SK-N-MC (cell line): Measurements from ENCODE around the gene SHROOM3.

ENCODE experiments used
- DNase-seq: peaks from one replicate; pipeline ENCODE4 v3.0.0-alpha.2; 2011; ENCODE audit warnings: low read depth, low spot score
- H3K27ac ChIP-seq: fragments of 200-600 bp; sonication (generic); 2 replicates; pipeline ENCODE4 v1.5.1; 2016; ENCODE audit warnings: mixed run types
- H3K36me3 ChIP-seq: fragments of 200-600 bp; sonication (generic); 2 replicates; pipeline ENCODE4 v1.6.1; 2017; ENCODE audit warnings: antibody characterized with exemption, low read length, mixed read lengths; ENCODE audit not compliant: insufficient read depth
- H3K4me3 ChIP-seq: fragments of 200-600 bp; sonication (generic); 2 replicates; pipeline ENCODE4 v1.5.1; 2016
- H3K9ac ChIP-seq: fragments of 200-600 bp; sonication (generic); 2 replicates; pipeline ENCODE4 v1.8.0; 2017; ENCODE audit warnings: mixed run types, mixed read lengths; ENCODE audit not compliant: insufficient read length
- H3K9me3 ChIP-seq: fragments of 200-600 bp; sonication (generic); 2 replicates; pipeline ENCODE4 v1.6.1; 2017; ENCODE audit warnings: low read depth, mild to moderate bottlenecking, antibody characterized with exemption, low read length, moderate library complexity, mixed read lengths
- EZH2 ChIP-seq: fragments of 200-600 bp; sonication (generic); IDR thresholded peaks from one replicate; pipeline ENCODE4 v1.6.1; 2017; ENCODE audit warnings: antibody characterized with exemption
- FOXP2 ChIP-seq: optimal IDR thresholded peaks from 2 replicates; pipeline ENCODE3; 2011; ENCODE audit warnings: mild to moderate bottlenecking, moderate library complexity; ENCODE audit not compliant: insufficient read depth; ENCODE audit errors: extremely low read length, control extremely low read depth
- POLR2AphosphoS5 ChIP-seq: IDR thresholded peaks from 2 replicates; pipeline ENCODE4 v1.6.1; 2012; ENCODE audit warnings: mild to moderate bottlenecking, low read depth, low read length, borderline replicate concordance

The SHROOM3 gene

DNA sequence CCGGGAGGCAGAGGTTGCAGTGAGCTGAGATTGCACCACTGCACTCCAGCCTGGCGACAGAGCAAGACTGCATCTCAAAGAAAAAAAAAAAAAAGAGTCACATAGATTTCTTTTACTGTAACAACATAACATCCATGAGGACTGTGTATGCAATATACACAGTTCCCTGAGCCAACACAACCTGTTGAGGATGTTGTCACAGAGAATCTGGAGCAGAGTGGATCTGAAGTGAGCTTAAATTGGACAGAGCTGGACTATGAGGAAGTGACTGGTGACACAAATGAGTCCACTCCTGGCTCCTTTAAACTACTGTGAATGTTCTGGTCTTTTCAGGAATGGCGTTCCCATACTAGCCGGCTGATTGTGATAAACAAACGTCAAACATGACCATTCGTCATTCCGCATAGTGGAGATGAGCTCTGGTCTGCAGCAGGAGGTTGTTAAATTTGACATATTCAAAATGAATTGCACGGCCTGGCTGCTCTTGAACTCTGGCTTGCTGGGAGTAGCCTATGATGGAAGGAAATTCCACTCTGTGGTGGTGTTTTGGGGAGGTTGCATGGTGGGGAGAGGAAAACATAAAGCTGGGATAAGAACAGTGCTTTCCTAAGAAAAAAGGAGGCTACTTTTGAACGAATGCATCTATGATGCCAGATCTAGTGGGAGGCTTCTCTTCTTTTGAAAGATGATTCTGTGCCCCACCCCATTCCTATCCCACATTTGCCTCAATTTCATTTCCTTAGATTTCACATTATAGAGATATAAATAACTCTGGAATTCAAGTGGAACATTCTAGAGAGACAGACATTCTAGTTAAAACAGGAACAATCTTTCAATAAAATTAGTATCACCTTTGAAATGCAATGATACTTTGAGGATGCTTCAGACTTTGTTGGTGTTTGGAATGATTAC lies 149.5 kb downstream of the SHROOM3 start:
- H3K9me3 ChIP-seq = no peaks in the 10 kb centered on the region
- no peak overlapping the region for H3K27ac ChIP-seq
- no peak overlapping the region for H3K9ac ChIP-seq
- TF ChIP-seq FOXP2 = no peak
- no peak for TF ChIP-seq POLR2AphosphoS5
- no peak overlapping the region for H3K4me3 ChIP-seq
- no peak for DNase-seq
- no peaks in the 10 kb centered on the region for H3K36me3 ChIP-seq

- TF ChIP-seq EZH2 (no peak), POLR2AphosphoS5 (no peak), FOXP2 (no peak)
- no peaks in the 10 kb centered on the region for H3K36me3 ChIP-seq
- H3K27ac ChIP-seq = no peak overlapping the region
- H3K9ac ChIP-seq = no peak overlapping the region
- no peak overlapping the region for H3K4me3 ChIP-seq
- H3K9me3 ChIP-seq = no peaks in the 10 kb centered on the region
- DNase-seq = no peak
Measured at GRCh38 chr4:76585272-76585671, 150.2 kb downstream of the SHROOM3 start.

- no peak for TF ChIP-seq POLR2AphosphoS5
- no peak for TF ChIP-seq FOXP2
- no peak for TF ChIP-seq EZH2
- H3K9ac ChIP-seq = no peak overlapping the region
- no peak overlapping the region for H3K4me3 ChIP-seq
- no peak overlapping the region for H3K27ac ChIP-seq
- H3K36me3 ChIP-seq = no peaks in the 10 kb centered on the region
- DNase-seq = no peak
- no peaks in the 10 kb centered on the region for H3K9me3 ChIP-seq
Measured at GRCh38 chr4:76585897-76586360, 150.9 kb downstream of the SHROOM3 start.

DNA sequence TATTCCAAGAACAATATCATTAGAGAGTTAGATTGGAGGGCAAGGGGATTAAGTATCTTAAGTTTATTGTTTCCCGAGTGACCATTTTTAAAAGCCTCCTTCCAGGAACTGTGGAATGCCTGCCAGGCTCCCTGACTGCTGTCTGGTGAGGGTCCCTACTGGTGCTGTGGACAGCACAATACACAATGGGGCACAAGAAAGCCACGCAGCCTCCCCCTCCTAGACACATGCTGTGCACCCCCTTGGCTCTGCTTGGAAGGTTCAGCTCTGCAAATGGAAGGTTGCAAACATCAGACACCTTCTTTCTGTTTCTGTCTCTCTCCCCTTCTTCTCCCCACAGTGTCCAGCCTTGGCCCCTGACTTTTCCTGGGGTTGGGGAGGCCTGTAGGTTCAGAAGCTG lies 153.2 kb downstream of the SHROOM3 start:
- DNase-seq = no peak
- Histone ChIP-seq H3K27ac (no peak overlapping the region), H3K4me3 (no peak overlapping the region), H3K9me3 (no peaks in the 10 kb centered on the region), H3K9ac (no peak overlapping the region), H3K36me3 (no peaks in the 10 kb centered on the region)
- TF ChIP-seq FOXP2 (no peak), EZH2 (no peak), POLR2AphosphoS5 (no peak)

DNA sequence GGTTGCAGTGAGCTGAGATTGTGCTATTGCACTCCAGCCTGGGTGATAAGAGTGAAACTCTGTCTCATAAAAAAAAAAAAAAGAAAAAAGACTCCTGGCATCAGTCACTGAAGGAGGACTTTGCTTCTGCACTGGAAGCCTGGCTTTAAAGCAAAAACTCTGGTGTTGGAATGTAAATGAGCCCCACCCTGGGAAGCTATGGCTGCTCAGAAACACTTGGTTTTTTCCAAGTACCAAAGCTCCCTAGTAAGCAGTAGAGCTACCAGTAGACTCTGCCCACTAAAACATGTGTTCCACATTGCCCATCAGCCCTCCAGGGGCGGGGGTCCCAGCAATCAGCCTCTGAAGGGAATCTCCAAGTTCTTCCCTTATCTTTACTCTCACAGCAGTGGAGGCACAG lies 154.4 kb downstream of the SHROOM3 start:
- Histone ChIP-seq H3K36me3 (no peaks in the 10 kb centered on the region), H3K27ac (no peak overlapping the region), H3K9me3 (no peaks in the 10 kb centered on the region), H3K9ac (no peak overlapping the region), H3K4me3 (no peak overlapping the region)
- no peak for TF ChIP-seq POLR2AphosphoS5
- TF ChIP-seq EZH2 = no peak
- no peak for TF ChIP-seq FOXP2
- no peak for DNase-seq

GRCh38 chr4:76589872-76590797 lies 155.1 kb downstream of the SHROOM3 start:
- Histone ChIP-seq H3K9ac (no peak overlapping the region), H3K36me3 (no peaks in the 10 kb centered on the region), H3K4me3 (no peak overlapping the region), H3K27ac (no peak overlapping the region), H3K9me3 (no peaks in the 10 kb centered on the region)
- TF ChIP-seq EZH2 (no peak), POLR2AphosphoS5 (no peak), FOXP2 (no peak)
- DNase-seq = no peak

GRCh38 chr4:76590798-76591281 lies 155.8 kb downstream of the SHROOM3 start:
- H3K9ac ChIP-seq = no peak overlapping the region
- no peak for DNase-seq
- no peaks in the 10 kb centered on the region for H3K9me3 ChIP-seq
- no peak overlapping the region for H3K4me3 ChIP-seq
- no peak overlapping the region for H3K27ac ChIP-seq
- no peaks in the 10 kb centered on the region for H3K36me3 ChIP-seq
- TF ChIP-seq EZH2 (no peak), FOXP2 (no peak), POLR2AphosphoS5 (no peak)

- no peaks in the 10 kb centered on the region for H3K9me3 ChIP-seq
- no peak for TF ChIP-seq FOXP2
- TF ChIP-seq EZH2 = no peak
- no peak for TF ChIP-seq POLR2AphosphoS5
- no peaks in the 10 kb centered on the region for H3K36me3 ChIP-seq
- H3K27ac ChIP-seq = no peak overlapping the region
- DNase-seq = no peak
- no peak overlapping the region for H3K9ac ChIP-seq
- no peak overlapping the region for H3K4me3 ChIP-seq
Measured at GRCh38 chr4:76591992-76592391, 157.0 kb downstream of the SHROOM3 start.
